Vein endothelial cell (primary cell): ENCODE data around the gene LBR. TPM values are rescaled to one million over a fixed set of nuclear protein-coding genes. Genes with fewer than 3 reads are reported as not detected.

Source experiments
- total RNA-seq: library from RNA; depleted of rRNA; stranded (reverse); fragments of >200 nt; gene quantifications from 2 replicates; pipeline ENCODE4 v1.2.3, GENCODE V29; 2012

LBR gene
- 43.8 and 70.5 TPM in 2 replicates for total RNA-seq

GRCh38 chr1:225427235-225428067, at the start of gene LBR:
TSS of gene LBR (minus strand) at chr1:225428038. CDS start at chr1:225424075, 3,963 bp downstream.

Other genes starting within 250 kb of the LBR start
- gene ENAH, start 225.1 kb upstream of the LBR start, total RNA-seq = 60.8 and 77.9 TPM in 2 replicates